ENCODE data around the gene USP24. TPM values are rescaled to one million over a fixed set of nuclear protein-coding genes. Genes with fewer than 3 reads are reported as not detected.

USP24 gene
- total and polyA plus RNA-seq, 2 donors (not counting 1 experiment from before 2014, with no cell fraction given): 18.9 to 152 TPM

DNA sequence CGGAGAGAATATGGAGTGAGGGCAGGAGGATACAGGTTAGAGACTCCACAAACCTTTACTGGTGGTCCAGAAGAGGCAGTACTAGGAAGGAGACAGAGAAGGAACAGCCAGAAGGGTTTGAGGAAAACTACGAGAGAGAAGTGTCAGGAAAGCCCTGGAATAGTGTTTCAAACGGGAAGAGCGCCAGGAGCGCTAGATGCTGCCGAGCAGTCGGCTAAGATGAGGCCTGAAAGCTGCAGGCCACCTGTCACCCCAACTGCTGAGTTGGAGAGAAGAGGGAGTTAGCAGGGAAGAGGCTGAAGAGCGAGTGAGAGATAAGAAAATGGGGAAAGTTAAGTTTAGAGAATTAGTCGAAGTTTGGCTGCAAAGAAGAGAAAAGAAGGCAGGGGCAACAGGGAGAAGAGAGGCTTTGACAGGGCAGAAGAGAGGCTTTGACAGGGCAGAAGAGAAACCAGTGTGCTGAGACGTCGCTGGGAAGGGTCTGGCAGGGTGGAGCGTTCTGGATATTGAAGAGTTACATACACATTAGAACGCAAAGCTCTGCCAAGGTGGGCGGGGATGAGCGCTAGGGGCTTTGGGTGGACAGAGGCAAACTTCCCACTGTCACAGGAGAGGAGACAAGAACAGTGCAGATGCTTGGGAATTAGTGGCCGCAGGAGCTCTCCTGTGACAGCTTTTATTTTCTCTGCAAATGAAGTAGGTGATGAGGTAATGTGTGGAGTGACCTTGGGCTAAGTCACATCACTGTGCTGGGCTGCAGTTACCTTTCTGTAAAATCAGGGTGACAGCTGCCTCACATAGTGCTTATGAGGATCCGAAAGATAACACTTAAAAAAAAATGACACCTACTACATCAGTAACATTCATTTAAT is 144.6 kb downstream of the USP24 start:
- Histone ChIP-seq H3K9ac (ENCODE audit: low read length) (no peak overlapping the region), H3K27ac (ENCODE audit: low read length in 2 of 2) (no peak overlapping the region), H4K20me1 (ENCODE audit: control insufficient read depth, insufficient read depth, low read length, poor library complexity, severe bottlenecking) (no peaks in the 10 kb centered on the region), H3K4me3 (ENCODE audit: control extremely low read depth in 1 of 5, extremely low read depth in 1 of 5, insufficient read depth in 1 of 5, low read depth in 2 of 5, low read length in 4 of 5) (no peak overlapping the region), H3K36me3 (replicated peaks in 1 of 2; ENCODE audit: control extremely low read depth in 1 of 2, control insufficient read depth in 1 of 2, extremely low read depth in 1 of 2, insufficient read depth in 2 of 2, low read length in 1 of 2) (peaks cover 4 to 86% of the 10 kb centered on the region in 2 experiments), H3K79me2 (ENCODE audit: control insufficient read depth, insufficient read depth, low read length) (no peaks in the 10 kb centered on the region), H3K4me1 (ENCODE audit: control insufficient read depth in 2 of 2, insufficient read depth in 2 of 2, low read length in 2 of 2) (no peaks in the 10 kb centered on the region), H3K4me2 (replicated peaks; ENCODE audit: low read depth, low read length, poor library complexity, severe bottlenecking) (no peak overlapping the region), H3K27me3 (replicated peaks in 1 of 4; ENCODE audit: control extremely low read depth in 1 of 4, control insufficient read depth in 3 of 4, insufficient read depth in 4 of 4, low read length in 3 of 4) (no peaks in the 10 kb centered on the region), H3K9me3 (ENCODE audit: control extremely low read depth in 1 of 3, control insufficient read depth in 2 of 3, insufficient read depth in 1 of 3, low read length in 2 of 3) (no peaks in the 10 kb centered on the region), H2AFZ (ENCODE audit: insufficient read depth, low read depth, low read length, poor library complexity, severe bottlenecking) (no peak overlapping the region)
- TF ChIP-seq, protein P1, sequence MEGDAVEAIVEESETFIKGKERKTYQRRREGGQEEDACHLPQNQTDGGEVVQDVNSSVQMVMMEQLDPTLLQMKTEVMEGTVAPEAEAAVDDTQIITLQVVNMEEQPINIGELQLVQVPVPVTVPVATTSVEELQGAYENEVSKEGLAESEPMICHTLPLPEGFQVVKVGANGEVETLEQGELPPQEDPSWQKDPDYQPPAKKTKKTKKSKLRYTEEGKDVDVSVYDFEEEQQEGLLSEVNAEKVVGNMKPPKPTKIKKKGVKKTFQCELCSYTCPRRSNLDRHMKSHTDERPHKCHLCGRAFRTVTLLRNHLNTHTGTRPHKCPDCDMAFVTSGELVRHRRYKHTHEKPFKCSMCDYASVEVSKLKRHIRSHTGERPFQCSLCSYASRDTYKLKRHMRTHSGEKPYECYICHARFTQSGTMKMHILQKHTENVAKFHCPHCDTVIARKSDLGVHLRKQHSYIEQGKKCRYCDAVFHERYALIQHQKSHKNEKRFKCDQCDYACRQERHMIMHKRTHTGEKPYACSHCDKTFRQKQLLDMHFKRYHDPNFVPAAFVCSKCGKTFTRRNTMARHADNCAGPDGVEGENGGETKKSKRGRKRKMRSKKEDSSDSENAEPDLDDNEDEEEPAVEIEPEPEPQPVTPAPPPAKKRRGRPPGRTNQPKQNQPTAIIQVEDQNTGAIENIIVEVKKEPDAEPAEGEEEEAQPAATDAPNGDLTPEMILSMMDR (IDR thresholded peaks at IDR 0.05): no peak
- no peak for TF ChIP-seq EZH2 (IDR thresholded peaks at IDR 0.05; ENCODE audit: borderline replicate concordance, insufficient read depth, low read depth, low read length, poor library complexity, severe bottlenecking)
- H3K4me3 Mint-ChIP-seq: no peak overlapping the region
- H3K4me1 Mint-ChIP-seq: no peaks in the 10 kb centered on the region
- no peak for ATAC-seq (ENCODE audit: low read depth)
- H3K27ac Mint-ChIP-seq: no peak overlapping the region
- no peaks in the 10 kb centered on the region for H3K27me3 Mint-ChIP-seq
- intact Hi-C loops (cut with micrococcal nuclease): no loop called here
- WGBS (ENCODE audit: insufficient coverage): 96% methylated on average over 16 of the region's 17 CpGs
- ChIA-PET CTCF (interaction anchor here (0.8 to 1.0 kb wide), 3 partner anchors 14 to 1639 kb away, joined by 3 to 4 read pairs (median 3); no protein-coding TSS in a partner anchor), POLR2A (no interaction called here)
- H3K9me3 Mint-ChIP-seq (ENCODE audit: insufficient read depth): no peaks in the 10 kb centered on the region
- DNase-seq: no peak

DNA sequence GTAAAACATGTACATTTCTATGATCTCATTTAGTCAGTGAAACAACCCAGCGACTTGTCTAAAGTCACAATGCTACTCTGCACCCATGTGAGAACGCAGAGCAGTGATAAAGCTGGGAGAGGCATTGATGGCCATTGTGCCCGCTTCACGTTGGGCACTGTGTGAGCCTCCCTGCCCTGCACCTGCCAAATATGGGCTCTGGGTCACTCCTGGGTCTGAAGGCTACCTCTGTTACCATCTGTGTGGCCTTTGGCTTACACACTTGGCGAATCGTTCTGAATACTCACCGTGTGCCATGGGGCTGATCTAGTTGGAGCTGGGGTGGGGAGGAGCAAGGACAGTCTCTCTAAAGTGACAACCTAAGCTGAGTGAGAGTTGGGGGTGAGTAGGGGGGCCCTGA is 145.9 kb downstream of the USP24 start:
- ChIA-PET POLR2A (no interaction called here), CTCF (no interaction called here)

More for the DNA sequence above, 145.9 kb downstream of the USP24 start:
- DNase-seq: no peak
- Histone ChIP-seq H4K20me1 (ENCODE audit: control insufficient read depth, insufficient read depth, low read length, poor library complexity, severe bottlenecking) (no peaks in the 10 kb centered on the region), H3K36me3 (replicated peaks in 1 of 2; ENCODE audit: control extremely low read depth in 1 of 2, control insufficient read depth in 1 of 2, extremely low read depth in 1 of 2, insufficient read depth in 2 of 2, low read length in 1 of 2) (peaks cover 4 to 76% of the 10 kb centered on the region in 2 experiments), H3K27ac (ENCODE audit: low read length in 2 of 2) (no peak overlapping the region), H2AFZ (ENCODE audit: insufficient read depth, low read depth, low read length, poor library complexity, severe bottlenecking) (no peak overlapping the region), H3K4me1 (ENCODE audit: control insufficient read depth in 2 of 2, insufficient read depth in 2 of 2, low read length in 2 of 2) (no peaks in the 10 kb centered on the region), H3K9me3 (ENCODE audit: control extremely low read depth in 1 of 3, control insufficient read depth in 2 of 3, insufficient read depth in 1 of 3, low read length in 2 of 3) (no peaks in the 10 kb centered on the region), H3K79me2 (ENCODE audit: control insufficient read depth, insufficient read depth, low read length) (no peaks in the 10 kb centered on the region), H3K27me3 (replicated peaks in 1 of 4; ENCODE audit: control extremely low read depth in 1 of 4, control insufficient read depth in 3 of 4, insufficient read depth in 4 of 4, low read length in 3 of 4) (no peaks in the 10 kb centered on the region), H3K4me3 (ENCODE audit: control extremely low read depth in 1 of 5, extremely low read depth in 1 of 5, insufficient read depth in 1 of 5, low read depth in 2 of 5, low read length in 4 of 5) (no peak overlapping the region), H3K4me2 (replicated peaks; ENCODE audit: low read depth, low read length, poor library complexity, severe bottlenecking) (no peak overlapping the region), H3K9ac (ENCODE audit: low read length) (no peak overlapping the region)
- Mint-ChIP-seq H3K4me3 (no peak overlapping the region), H3K27ac (peak overlapping the region; percentile 42), H3K4me1 (no peaks in the 10 kb centered on the region), H3K27me3 (no peaks in the 10 kb centered on the region), H3K9me3 (ENCODE audit: insufficient read depth) (no peaks in the 10 kb centered on the region)
- TF ChIP-seq, protein P1 (IDR thresholded peaks at IDR 0.05): no peak
- no peak for TF ChIP-seq EZH2 (IDR thresholded peaks at IDR 0.05; ENCODE audit: borderline replicate concordance, insufficient read depth, low read depth, low read length, poor library complexity, severe bottlenecking)
- intact Hi-C loops (cut with micrococcal nuclease): no loop called here
- no peak for ATAC-seq (ENCODE audit: low read depth)
- WGBS (ENCODE audit: insufficient coverage): 99% methylated on average over 7 of the region's 7 CpGs

All from B cell (primary cell).